NT2/D1 (cell line): Measurements from ENCODE around the gene KRT82.

Experiments
- SUZ12 ChIP-seq: IDR thresholded peaks from 2 replicates; pipeline ENCODE4 v1.6.1; 2011; ENCODE audit not compliant: insufficient read length, insufficient read depth; ENCODE audit errors: extremely low read depth
- YY1 ChIP-seq: IDR thresholded peaks from 2 replicates; pipeline ENCODE4 v1.6.1; 2011; ENCODE audit not compliant: insufficient read length, insufficient read depth
- ZNF274 ChIP-seq: IDR thresholded peaks from 2 replicates; pipeline ENCODE4 v1.6.1; 2011; ENCODE audit warnings: mild to moderate bottlenecking, low read depth, low read length

DNA sequence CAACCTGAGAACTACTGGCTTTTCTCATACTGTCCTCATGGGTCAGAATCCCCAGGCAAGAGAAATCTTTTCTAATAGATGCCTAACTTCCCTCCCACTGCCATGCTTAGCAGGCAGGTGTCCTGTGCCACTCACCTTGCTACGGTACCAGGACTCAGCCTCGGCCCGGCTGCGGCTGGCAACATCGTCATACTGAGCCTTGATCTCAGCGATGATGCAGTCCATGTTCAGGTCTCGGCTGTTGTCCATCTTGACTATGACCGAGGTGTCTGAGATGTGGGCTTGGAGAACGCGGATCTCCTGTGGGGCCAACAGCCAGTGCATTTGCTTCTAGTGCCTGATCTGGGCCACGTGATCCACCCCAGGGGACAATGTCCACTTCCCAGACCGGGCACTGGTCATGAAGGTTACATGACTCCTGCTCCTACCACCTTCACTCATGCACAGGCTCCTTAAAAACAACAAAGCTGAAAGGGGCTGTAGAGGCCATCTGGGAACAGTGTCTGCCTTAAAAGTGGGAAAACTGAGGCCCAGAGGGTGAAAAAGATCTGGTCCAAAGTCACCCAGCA is 42.9 kb downstream of the KRT82 start:
- TF ChIP-seq SUZ12 (no peak), ZNF274 (no peak), YY1 (no peak)
